ENCODE data around the gene ARVCF.

DNA sequence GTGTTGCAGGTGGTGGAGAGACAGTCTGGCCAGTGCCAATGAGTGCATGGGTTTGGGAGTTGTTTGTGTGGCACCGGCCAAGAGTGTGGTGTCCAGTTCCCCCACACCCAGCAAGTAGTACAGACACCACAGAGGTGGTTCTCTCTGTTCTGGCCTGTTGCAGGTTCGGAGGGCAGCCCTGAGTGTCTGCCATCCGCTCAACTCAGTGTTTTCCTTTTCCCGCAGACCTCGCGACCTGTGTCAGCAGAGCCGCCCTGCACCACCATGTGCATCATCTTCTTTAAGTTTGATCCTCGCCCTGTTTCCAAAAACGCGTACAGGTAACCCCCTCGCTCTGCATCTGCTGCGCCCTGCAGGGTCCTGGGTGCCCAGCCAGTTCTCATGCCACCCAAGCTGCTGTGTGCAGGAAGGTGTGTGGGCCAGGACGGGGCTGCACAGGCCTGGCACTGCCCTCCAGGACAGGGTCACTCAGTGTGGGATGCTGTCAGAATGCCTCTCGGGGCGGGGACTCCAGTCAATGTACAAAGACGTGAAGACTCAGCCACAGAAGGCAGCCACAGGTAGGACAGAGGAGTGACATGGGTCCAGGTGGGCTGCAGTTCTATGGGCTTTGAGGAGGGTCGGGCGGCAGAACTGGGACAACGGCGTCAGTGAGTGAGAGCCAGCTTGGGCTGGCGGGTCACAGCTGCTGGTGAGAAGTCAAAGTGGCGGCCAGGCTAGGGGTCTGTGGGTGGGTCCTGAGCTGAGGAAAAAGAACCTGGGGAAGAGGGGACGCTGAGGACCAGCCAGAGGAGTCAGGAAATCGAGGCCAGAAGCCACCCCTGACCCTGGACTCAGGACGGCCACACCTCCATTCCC is 20.1 kb upstream of the ARVCF start:
- TF ChIP-seq, protein P1, sequence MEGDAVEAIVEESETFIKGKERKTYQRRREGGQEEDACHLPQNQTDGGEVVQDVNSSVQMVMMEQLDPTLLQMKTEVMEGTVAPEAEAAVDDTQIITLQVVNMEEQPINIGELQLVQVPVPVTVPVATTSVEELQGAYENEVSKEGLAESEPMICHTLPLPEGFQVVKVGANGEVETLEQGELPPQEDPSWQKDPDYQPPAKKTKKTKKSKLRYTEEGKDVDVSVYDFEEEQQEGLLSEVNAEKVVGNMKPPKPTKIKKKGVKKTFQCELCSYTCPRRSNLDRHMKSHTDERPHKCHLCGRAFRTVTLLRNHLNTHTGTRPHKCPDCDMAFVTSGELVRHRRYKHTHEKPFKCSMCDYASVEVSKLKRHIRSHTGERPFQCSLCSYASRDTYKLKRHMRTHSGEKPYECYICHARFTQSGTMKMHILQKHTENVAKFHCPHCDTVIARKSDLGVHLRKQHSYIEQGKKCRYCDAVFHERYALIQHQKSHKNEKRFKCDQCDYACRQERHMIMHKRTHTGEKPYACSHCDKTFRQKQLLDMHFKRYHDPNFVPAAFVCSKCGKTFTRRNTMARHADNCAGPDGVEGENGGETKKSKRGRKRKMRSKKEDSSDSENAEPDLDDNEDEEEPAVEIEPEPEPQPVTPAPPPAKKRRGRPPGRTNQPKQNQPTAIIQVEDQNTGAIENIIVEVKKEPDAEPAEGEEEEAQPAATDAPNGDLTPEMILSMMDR (conservative IDR thresholded peaks at IDR 0.05; ENCODE audit: low read depth, low read length) = no peak
- TF ChIP-seq EZH2 (IDR thresholded peaks at IDR 0.05; ENCODE audit: borderline replicate concordance, low read depth, low read length, poor library complexity, severe bottlenecking) = no peak
